NCI-H82 (cell line): ENCODE measurements around the gene BCL7B.
"Not testable (repeated sequence)": the region's sequence is repeated elsewhere in the genome, so short reads cannot be mapped to it uniquely, and the experiment has no call there.

ENCODE experiments used
- DNase-seq: peaks from one replicate; lab custom pipeline; 2025; lab: John Stamatoyannopoulos, UW

BCL7B gene

DNA sequence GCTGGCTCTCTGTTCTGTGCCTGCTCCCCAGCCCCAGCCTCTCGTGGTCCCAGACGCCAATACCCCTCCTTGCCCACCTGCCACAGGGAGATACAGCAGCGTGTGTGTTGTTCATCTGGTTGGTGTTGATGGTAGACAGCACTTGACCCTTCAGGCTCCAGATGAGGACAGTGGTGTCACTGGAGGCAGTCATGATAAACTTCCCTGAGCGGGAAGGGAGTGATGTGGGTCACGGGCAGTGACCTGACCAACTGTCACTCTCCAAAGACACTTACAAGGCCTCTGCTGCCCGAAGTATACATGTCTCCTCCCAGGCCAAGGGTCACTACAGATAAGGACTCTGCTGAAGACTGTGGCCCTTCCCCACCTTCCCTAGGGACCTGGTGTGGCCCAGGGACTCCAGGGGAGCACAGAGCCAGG is 15.3 kb upstream of the BCL7B start:
- DNase-seq = no peak

DNA sequence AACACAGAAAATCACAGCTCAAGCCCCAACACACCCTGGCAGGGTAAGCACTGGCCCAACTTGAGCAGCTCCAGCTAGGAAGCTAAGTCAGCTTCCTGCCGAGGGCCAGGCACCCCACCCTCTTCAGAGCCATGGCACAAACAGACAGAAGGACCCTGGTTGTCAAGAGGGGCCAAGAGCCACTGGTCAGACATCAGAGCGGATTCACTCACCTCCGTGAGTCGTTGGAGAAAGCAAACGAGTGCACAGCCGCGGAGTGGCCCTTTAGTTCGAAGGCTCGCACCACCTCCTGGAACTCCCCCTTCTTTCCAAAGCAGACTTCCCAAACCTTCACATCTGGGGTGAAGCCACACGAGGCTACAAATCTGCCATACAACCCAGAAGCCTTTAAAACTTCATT is 13.5 kb upstream of the BCL7B start:
- DNase-seq = no peak

DNA sequence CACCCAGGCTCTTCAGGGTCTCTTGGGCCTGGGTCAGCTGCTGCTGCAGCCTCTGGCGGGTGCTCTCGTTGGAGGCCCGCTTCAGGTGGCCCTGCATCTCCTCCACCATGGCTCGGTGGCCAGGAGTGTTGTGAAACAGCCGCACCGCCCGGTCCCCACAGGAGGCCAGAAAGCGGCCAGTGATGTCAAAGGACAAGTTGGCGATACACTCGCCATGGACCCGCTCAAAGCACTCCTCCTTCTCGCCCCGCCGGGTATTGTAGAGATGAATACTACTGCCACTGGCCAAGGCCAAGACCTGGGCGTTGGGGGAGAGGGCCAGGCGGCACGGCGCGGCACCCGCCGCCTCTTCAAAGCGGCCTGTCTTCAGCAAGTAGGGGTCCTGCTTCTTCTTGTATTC is 13.0 kb upstream of the BCL7B start:
- no peak for DNase-seq

DNA sequence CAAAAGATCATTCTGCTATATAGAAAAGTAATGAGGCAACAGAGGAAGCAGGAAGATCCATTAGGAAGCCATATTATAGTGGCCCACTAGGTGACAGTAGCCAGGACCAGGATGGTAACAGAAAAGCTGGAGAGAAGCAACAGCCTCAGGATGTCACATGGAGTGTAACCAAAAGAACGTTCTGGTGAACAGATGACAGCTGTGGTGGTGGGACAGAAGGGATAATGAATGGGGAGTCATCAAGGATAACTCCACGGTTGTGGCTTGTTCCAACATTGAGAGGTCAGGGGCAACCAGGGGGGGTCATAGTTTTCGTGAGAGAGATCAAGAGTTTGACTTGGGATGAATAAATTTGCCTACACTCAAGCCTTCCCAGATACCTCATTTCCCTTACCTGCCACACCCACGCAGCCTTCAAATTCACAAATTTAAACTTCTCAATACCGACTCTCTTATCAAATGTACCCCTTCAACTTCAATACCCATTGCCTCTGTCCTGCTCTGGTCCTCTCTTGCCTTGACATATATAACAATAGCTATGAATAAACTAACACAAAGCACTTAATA is 11.6 kb upstream of the BCL7B start:
- no peak for DNase-seq

DNA sequence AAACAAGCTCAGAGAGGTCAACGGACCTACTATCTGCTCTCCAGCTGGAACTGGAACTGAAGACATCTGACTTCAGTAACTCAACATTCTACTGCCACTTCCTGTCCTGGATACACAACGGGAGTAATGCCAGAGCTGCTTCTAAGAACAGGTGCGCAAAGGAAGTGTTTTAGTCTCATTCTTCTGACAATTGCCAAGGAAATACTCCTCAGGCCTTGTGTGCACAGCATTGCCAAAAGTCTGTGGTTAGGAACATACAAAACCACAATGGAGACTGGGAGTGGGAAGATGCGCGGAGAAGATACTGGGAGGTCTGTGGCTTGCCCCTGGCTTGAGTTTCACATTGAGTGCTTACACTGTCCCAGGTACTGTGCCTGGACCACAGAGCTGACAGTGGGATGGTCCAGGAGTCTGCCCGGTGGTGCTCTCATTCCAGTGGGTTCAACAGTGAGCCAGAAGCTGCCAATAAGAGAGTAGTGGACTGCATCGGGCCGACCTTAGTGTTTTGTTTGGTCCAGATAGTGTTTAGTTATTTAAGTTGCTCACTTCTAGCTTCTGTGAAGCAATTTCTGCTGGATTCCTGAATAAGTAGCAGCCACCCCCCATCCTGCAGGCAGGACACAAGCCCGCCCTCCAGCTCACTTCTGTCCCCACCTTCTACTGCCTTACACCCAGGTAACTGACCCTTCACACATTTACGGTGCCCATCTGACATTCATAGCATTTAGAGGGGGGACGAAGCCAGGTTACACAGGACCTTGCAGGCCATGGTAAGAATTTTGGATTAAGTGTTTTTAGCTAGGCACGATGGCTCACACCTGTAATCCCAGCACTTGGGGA is 10.6 kb upstream of the BCL7B start:
- no peak for DNase-seq

DNA sequence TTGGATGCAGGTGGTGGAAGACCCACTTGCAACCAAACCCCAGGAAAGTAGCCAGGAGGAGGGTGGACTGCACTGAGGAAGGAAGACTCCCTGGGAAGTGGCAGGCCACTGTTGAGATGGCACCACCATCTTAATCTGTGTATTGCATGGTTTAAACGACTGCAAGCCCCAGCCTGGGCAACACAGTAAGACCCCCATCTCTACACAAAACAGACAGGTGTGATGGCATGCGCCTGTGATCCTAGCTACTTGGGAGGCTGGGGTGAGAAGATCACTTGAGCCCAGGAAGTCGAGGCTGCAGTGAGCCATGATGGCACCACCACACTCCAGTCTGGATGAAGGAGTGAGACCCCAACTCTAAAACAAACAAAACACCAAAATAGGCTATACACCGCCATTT is 9.7 kb upstream of the BCL7B start:
- no peak for DNase-seq

DNA sequence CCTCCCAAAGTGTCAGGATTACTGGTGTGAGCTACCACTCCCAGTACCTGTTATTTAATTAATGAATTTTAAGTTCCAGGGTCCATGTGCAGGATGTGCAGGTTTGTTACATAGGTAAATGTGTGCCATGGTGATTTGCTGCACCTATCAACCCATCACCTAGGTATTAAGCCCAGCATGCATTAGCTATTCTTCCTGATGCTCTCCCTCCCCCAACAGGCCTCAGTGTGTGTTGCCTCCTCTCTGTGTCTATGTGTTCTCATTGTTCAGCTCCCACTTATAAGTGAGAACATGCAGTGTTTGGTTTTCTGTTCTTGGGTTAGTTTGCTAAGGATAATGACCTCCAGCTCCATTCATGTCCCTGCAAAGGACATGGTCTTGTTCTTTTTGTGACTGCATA is 8.9 kb upstream of the BCL7B start:
- not testable (repeated sequence) for DNase-seq

DNA sequence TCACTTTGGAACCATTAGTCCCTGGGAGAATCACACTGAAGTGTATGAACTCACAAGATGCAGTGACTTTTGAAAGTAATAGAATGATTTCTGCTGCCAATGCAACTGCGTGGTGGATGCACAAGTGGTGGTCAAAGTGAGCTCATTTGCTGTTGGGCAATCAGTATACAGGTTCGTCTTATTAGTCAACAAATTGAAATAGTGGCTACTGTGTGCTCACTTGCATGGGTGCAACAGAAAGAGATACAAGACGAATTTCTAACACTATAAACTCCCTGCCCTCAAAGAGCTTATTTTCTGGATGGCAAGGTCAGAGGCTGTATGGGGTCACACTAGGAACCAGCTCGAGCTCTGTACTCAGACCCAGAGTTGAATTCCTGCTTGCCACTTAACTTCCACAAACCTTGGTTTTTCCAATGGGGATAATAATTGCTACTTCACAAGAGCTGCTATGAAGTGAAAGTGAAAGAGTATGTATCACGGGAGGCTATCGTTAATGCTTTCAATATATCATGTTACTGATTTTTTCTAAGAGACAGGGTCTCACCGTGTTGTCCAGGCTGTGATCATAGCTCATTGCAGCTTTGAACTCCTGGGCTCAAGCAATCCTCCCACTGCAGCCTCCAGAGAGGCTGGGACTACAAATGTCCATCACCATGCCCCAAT is 8.3 kb upstream of the BCL7B start:
- DNase-seq = no peak

DNA sequence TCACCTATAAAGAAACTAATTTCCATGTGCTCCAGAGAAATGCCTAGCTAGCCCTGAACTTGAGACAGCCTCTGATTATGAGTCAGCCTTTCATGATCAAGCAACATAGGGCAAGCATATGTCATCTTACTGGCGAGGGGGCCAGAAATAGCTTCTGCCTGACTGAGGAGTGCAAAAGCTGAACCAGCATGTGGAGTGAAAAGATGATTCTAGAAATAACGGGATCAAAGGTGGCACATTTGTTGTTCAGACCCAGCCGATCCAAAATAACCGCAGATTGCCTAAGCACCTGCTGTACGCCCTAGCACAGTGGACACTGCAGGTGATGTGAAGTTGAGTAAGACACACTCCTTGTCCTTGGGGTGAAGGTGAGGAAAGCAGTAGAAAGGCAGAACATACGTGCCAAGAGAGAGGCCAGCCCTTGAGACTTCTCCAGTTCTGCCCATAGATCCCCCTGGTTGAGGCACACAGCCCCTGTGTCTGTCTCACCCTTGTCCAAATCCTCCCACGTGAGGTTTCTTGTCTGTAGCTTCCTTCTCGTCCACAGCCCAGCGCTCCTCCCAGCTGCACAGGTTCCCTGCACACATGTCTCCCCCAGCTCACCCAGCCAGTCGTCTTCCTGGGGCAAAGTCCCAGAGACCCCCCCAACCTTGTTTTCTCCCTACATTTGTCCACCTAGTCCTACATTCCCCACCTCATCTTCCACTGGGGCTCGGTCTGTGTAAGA is 2.8 kb upstream of the BCL7B start:
- DNase-seq = no peak

DNA sequence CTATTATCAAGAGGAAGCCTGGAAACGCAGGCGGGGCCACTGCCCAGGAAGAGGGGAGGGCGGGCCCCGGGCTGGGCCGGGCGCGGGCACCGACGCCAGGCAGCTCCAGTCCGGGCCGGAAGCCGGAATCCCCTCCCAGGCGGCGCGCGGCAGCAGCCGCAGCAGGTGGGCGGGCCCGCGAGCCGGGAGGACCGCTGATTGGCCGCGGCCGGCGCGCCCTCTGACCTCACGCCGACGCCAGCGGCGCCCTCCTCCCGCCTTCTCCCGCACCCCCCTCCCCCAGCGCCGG is 438 bp downstream of the BCL7B start:
- DNase-seq = peak; percentile 93

DNA sequence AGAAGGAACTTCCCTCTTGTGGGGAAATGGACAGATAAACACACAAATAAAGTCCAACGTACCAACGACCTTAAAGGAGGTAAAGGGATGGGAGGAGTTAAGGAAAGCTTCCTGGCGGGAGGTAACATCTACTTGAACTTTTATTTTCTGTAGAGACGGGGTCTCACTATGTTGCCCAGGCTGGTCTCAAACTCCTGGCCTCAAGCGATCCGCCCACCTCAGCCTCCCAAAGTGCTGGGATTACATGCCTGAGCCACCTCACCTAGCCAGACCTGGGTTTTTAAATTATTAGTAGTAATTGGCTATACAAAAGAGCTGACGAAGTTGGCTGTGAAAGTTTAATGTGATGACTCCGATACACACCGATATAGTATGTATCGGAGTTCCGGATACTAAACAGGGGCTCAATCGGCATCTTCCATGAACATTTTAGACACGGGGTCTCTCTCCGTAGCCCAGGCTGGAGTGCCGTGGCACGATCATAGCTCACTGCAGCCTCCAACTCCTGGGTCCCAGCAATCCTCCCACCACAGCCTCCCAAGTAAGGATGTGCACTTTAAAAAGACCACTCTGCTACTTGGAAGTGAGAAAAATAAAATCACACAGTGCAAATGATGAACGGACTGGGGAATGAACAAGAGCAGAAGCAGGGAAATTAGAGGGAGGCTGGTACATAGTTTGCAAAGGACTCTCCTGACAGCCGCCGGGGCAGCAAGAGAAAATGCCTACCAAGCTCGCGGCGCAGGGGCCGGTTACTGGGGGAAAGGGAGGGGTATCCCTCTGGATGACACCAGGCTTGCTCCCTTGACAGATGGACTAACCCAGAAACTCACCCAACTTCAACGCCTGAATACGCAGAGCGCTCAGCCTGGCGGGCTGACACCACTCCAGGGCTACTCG is 1.0 kb downstream of the BCL7B start:
- DNase-seq = no peak

DNA sequence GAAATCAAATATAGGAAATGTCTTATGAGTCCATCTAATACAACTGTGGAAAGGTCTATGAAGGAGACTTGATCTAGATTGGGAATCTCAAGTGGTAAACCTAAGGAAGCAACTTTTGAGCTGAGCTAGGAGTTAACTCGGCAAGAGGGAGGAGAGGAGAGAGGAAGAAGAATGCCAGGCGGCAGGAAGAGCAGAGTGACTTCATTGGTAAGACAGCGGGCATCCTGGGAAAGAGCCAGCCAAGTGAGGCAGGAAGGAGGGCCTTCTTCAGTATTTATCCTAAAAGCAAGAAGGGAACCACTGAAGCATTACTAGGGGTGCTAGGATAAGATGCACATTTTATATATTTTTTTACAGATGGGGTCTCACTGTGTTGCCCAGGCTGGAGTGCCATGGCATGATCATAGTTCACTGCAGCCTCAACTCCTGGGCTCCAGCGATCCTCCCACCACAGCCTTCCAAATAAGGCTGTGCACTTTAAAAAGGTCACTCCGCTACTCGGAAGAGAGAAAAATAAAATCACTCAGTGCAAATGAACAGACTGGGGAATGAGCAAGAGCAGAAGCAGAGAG is 2.0 kb downstream of the BCL7B start:
- DNase-seq = no peak

DNA sequence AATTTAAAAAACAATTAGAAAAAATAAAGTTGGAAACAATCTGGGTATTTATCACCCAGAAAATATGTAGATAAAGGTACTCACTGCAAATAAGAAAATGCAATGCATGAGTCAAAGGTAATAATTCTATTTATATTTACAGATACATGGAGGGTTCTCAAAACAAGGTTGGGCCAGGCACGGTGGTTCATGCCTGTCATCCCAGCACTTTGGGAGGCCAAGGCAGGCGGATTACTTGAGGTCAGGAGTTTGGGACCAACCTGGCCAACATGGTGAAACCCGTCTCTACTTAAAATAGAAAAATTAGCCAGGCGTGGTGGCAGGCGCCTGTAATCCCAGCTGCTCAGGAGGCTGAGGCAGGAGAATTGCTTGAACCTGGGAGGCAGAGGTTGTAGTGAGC is 7.4 kb downstream of the BCL7B start:
- not testable (repeated sequence) for DNase-seq

DNA sequence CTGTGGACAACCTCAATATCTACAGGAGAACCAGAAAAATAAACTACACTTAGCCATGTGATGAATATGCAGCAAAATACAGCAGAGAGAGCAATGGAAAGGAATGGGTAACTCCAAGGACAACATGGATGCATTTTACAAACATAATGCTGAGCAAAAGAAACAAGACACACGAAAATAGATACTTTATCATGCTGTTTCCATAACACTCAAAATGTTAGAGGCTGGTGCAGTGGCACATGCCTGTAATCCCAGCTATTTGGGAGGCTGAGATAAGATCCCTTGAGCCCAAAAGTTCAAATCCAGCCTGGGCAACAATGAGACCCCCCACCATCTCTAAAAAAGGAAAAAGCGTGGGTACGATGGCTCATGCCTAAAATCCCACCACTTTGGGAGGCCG is 8.3 kb downstream of the BCL7B start:
- no peak for DNase-seq

DNA sequence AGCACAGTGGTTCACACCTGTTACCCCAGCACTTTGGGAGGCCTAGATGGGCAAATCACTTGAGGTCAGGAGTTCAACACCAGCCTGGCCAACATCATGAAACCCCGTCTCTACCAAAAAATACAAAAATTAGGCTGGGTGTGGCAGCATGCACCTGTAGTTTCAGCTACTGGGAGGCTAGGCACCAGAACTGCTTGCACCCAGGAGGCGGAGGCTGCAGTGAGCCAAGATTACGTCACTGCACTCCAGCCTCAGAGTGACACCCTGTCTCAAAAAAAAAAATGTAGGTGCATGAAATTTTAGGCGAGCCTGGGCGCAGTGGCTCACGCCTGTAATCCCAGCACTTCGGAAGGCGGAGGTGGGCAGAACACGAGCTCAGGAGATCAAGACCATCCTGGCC is 9.6 kb downstream of the BCL7B start:
- no peak for DNase-seq

DNA sequence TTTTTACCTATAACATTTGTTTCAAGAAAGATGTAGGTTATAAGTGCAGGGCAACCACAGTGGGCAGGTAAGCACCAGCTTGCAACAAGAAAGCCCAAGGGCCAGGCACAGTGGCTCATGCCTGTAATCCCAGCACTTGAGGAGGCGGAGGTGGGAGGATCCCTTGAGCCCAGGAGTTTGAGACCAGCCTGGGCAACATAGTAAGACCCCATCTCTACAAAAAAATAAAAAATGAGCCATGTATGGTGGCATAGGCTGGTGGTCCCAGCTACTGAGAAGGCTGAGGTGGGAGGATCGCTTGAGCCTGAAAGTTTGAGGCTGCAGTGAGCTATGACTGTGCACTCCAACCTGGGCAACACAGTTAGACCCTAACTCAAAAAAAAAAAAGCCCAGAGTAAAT is 12.8 kb downstream of the BCL7B start:
- DNase-seq = no peak

DNA sequence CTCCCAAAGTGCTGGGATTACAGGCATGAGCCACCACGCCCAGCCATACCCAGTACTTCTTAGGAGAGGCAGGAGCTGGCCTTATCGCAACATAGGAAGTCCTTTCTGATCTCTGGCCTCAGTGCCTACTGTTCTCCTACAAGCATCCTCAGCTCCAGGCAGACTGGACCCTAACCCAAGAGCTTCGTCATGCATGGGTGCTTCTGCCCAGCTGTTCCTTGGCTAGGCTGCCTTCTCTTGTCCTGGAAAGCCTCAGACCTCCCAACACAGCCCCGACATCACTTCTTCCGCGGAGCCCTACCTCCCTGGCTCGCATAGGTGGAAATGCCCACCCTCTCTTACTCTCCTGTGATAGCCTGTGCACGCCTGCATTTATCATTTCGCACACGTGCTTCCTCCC is 15.8 kb downstream of the BCL7B start:
- peak; percentile 23 for DNase-seq

DNA sequence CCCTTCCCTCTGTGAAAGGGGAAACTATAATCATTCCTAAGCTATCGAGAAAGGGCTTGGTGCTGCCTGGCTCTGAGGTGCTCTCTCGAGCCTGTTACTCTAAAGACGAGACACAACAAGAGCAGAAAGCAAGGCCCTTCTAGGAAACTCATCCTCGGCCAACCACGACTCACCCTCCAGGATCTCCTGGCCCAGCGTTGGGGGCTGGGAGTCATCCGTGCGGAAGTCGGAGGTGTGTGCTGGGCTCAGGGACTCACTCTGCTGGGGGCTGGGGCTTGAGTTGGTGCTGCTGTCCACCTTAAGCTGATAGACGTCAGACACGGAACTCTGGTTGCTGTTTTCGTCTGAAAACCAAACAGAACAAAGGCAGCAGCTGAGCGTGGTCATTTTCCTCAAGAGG is 17.8 kb downstream of the BCL7B start:
- no peak for DNase-seq

DNA sequence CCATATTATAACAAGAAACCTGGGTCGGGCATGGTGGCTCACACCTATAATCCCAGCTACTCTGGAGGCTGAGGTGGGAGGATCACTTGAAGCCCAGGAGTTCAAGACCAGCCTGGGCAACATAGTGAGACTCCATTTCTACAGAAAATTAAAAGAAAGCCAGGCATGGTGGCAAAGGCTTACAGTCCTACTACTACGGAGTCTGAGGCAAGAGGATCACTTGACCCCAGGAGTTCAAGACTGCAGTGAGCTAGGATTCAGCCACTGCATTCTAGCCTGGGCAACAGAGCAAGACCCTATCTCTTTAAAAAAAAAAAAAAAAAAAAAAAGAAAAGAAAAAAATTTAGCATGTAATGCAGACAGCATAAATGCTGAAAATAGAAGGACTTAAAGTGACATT is 19.0 kb downstream of the BCL7B start:
- not testable (repeated sequence) for DNase-seq

DNA sequence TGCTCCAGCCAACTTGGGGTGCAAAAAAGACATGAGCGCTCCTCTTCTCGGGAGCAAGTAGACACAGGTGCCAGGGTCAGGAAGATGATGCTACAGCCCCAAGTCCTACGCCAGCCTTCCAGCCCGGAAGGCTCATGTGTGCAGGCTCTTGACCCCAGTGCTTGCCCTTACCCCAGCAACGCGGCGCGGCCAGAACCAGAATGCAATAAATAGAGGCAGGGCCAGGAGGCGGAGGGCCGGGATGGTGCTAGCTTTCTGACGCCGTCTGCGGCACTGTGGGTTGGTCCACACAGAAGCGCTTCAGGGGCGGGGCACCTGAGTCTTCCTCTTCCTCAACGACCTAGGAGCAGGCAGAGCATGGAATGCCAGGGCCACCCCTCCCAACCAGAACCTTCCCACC is 20.4 kb downstream of the BCL7B start:
- no peak for DNase-seq

DNA sequence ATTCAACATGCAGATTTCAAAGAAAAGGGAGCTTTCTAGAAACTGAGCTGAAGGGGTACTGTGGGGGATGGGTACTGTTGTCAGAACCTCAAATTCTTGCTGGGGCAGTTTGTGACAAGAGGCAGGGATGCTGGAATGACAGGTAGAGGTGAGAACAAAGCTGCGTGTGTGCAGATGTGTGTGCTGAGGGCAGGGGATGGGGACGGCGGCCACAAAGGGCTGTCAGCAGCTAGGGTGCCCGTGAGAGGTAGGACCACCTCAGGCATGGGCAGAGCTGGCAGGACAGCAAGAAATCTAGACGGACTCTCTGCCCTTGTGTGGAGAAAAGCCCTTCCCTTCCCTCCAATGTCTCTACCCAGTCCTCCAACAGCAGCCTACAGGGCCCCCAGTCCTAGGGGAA is 21.0 kb downstream of the BCL7B start:
- no peak for DNase-seq

DNA sequence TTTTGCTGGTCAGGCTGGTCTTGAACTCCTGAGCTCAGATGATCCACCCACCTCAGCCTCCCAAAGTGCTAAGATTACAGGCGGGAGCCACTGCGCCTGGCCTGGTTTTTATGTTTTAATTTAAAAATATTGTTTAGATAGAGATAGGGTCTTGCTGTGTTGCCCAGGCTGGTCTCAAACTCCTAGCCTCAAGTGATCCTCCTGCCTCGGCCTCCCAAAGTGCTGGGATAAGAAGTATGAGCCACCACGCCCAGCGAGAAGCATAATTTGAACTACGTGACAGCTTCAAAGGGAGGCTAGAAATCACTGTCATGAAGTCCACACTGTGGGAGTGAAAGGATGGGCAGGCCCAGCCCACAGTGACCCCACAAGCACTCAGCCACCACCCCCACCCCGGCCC is 21.6 kb downstream of the BCL7B start:
- DNase-seq = not testable (repeated sequence)
